HG03521 (cell line): Measurements from ENCODE around the gene ZNF649.
"Not testable (repeated sequence)": the region's sequence is repeated elsewhere in the genome, so short reads cannot be mapped to it uniquely, and the experiment has no call there.

ENCODE experiments used
- ATAC-seq: cut with Tn5 transposase; IDR thresholded peaks from one replicate; pipeline ENCODE4 v1.9.1; 2021; ENCODE audit warnings: mild to moderate bottlenecking, moderate library complexity; ENCODE audit not compliant: unreplicated experiment

ZNF649 gene

GRCh38 chr19:51904331-51905165 is at the start of gene ZNF649:
Gene ZNF649 (minus strand): TSS chr19:51905017. CDS start chr19:51900107, 4,910 bp downstream.
- ATAC-seq: peak; percentile 62

- ATAC-seq: no peak
These were observed 44.2 kb upstream of the ZNF649 start for GRCh38 chr19:51948975-51949374.

- ATAC-seq: no peak
These were observed 41.8 kb upstream of the ZNF649 start for GRCh38 chr19:51946602-51947001.

- no peak for ATAC-seq
These were observed 40.2 kb upstream of the ZNF649 start for GRCh38 chr19:51944798-51945552.

- no peak for ATAC-seq
These were observed 34.1 kb upstream of the ZNF649 start for GRCh38 chr19:51938936-51939335.

GRCh38 chr19:51931921-51932320 is 27.1 kb upstream of the ZNF649 start:
- no peak for ATAC-seq

GRCh38 chr19:51927859-51928258 is 23.0 kb upstream of the ZNF649 start:
- ATAC-seq: no peak

- peak; percentile 52 for ATAC-seq
These were observed 22.2 kb upstream of the ZNF649 start, which contains the start of gene ZNF613 for GRCh38 chr19:51926784-51927741. Gene ZNF613 (plus strand): TSS chr19:51927472. CDS start chr19:51936221, 8,749 bp downstream.

- ATAC-seq: no peak
These were observed 21.6 kb upstream of the ZNF649 start for GRCh38 chr19:51926426-51926783.

- ATAC-seq: no peak
These were observed 17.1 kb upstream of the ZNF649 start for GRCh38 chr19:51921949-51922348.

- ATAC-seq: no peak
These were observed 14.8 kb upstream of the ZNF649 start for GRCh38 chr19:51919606-51920005.

GRCh38 chr19:51916167-51916566 is 11.3 kb upstream of the ZNF649 start:
- no peak for ATAC-seq

GRCh38 chr19:51915324-51915867 is 10.6 kb upstream of the ZNF649 start:
- ATAC-seq: no peak

- not testable (repeated sequence) for ATAC-seq
These were observed 3.2 kb upstream of the ZNF649 start for GRCh38 chr19:51907981-51908380.

- not testable (repeated sequence) for ATAC-seq
These were observed 1.3 kb upstream of the ZNF649 start for GRCh38 chr19:51906108-51906507.

- not testable (repeated sequence) for ATAC-seq
These were observed 822 bp upstream of the ZNF649 start for GRCh38 chr19:51905639-51906038.

GRCh38 chr19:51905206-51905605 is 389 bp upstream of the ZNF649 start:
- ATAC-seq: no peak

GRCh38 chr19:51903192-51903591 is 1.6 kb downstream of the ZNF649 start:
- ATAC-seq: no peak

- no peak for ATAC-seq
These were observed 3.0 kb downstream of the ZNF649 start for GRCh38 chr19:51901860-51902259.

GRCh38 chr19:51891193-51891747 is 13.5 kb downstream of the ZNF649 start:
- no peak for ATAC-seq
